OCI-LY1 (cell line): ENCODE measurements around the gene FAS.

Source experiments
- CTCF ChIP-seq: fragments of 200-600 bp; sonication (generic), shearing (Covaris generic); IDR thresholded peaks from 2 replicates; pipeline ENCODE4 v1.5.1; 2017; ENCODE audit warnings: mild to moderate bottlenecking, antibody characterized with exemption, low read length, moderate library complexity, mixed read lengths
- EZH2 ChIP-seq: fragments of 200-600 bp; sonication (generic), shearing (Covaris generic); IDR thresholded peaks from 2 replicates; pipeline ENCODE4 v1.8.0; 2017; ENCODE audit warnings: borderline replicate concordance, mixed run types, mild to moderate bottlenecking, antibody characterized with exemption, low read length, moderate library complexity, mixed read lengths

DNA sequence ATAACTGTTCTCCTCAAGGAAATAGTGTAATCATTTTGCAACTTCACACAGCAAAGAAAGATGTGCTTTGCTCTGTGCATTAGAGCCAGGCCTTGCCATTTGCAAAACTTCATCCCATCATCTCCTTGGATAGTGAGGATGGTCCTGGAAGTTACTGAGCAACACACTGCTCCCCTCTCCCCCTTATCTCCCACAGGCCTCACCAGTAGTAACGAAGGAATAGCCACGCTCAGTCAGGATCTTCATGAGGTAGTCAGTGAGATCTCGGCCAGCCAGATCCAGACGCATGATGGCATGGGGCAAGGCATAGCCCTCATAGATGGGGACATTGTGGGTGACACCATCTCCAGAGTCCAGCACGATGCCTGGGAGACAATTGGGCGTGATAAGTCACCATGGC lies 49.6 kb upstream of the FAS start:
- TF ChIP-seq CTCF (no peak), EZH2 (no peak)
